IPS-NIHi7 (cell line): ENCODE results near the gene VSNL1.

Experiments used
- DNase-seq: peaks from one replicate; pipeline ENCODE4 v3.0.0; 2012; ENCODE audit warnings: mixed read lengths; ENCODE audit errors: extremely low spot score

VSNL1 gene

GRCh38 chr2:17540093-17540812, at the start of gene VSNL1:
Gene VSNL1 (plus strand): TSS chr2:17540696. CDS start chr2:17592075, 51,379 bp downstream.
- peak; percentile 90 for DNase-seq

- no peak for DNase-seq
These were observed 44.9 kb upstream of the VSNL1 start for GRCh38 chr2:17495590-17495989.

DNA sequence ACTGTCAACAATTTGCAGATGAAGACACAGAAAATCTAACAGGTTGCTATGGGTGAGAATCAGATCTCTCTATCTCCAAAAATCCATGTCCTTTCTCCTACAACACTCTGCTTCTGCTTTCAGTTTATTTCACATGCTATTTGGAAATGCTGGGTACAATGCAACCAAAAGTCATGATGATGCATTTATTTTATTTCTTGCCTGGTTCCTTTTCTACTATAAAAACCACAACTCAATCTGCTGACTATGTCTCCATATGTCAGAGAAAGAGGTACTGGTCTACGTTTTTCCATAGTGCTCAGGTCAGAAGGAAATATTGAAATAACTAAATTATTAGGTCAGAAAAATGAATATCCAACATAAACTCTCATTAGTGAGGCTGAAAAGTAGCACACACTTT, 42.8 kb upstream of the VSNL1 start:
- no peak for DNase-seq

GRCh38 chr2:17506736-17507616, 33.5 kb upstream of the VSNL1 start:
- DNase-seq = no peak

- DNase-seq = no peak
These were observed 24.8 kb upstream of the VSNL1 start for GRCh38 chr2:17515652-17516051.

GRCh38 chr2:17517481-17518211, 22.9 kb upstream of the VSNL1 start:
- no peak for DNase-seq

- peak; percentile 92 for DNase-seq
These were observed 22.0 kb upstream of the VSNL1 start, which contains the start of gene RAD51AP2 for GRCh38 chr2:17518212-17519154. Gene RAD51AP2 (minus strand): TSS chr2:17518440. CDS start chr2:17518415, 25 bp downstream.

DNA sequence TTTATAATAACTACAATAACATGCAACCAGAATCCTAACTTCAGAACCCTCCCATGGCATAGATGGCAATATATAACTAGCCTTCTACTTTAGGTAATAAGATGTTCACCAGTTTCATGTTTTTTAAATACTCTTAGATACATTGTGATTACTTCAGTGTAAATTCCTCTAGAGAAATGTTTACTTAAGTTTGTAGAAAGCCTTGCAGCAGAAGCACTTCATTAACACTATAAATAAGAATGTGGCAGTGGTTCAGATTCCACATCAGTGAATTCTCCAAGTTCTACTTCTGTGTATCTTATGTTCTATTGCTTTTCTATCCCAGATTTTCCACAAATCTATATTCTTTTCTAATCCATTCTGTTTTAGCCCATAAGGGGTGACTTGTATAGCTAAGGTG, 21.0 kb upstream of the VSNL1 start:
- no peak for DNase-seq

DNA sequence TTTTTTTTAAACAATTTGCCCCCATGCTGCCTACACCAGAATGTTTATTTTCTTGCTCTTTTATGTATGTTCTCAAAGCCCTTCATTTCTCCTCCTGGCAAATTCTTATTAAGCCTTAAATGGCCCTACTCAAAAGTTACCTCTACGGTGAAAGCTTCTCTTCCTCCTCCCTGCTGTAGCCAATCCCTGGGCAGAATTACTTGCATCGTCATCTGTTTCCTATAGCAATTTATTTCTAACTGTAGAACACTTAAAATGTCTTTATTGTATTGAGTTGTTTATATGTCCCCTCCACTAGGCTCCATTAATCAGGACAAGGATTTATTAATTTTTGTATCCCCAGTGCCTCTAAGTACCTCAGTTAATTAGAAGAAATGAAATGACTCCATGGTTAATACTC, 19.7 kb upstream of the VSNL1 start:
- no peak for DNase-seq

GRCh38 chr2:17521621-17522020, 18.9 kb upstream of the VSNL1 start:
- no peak for DNase-seq

GRCh38 chr2:17522303-17522702, 18.2 kb upstream of the VSNL1 start:
- no peak for DNase-seq

- DNase-seq = no peak
These were observed 10.7 kb upstream of the VSNL1 start for GRCh38 chr2:17529771-17530170.

- DNase-seq = no peak
These were observed 7.0 kb upstream of the VSNL1 start for GRCh38 chr2:17533546-17533945.

- DNase-seq = no peak
These were observed 4.1 kb upstream of the VSNL1 start for GRCh38 chr2:17536416-17536815.

DNA sequence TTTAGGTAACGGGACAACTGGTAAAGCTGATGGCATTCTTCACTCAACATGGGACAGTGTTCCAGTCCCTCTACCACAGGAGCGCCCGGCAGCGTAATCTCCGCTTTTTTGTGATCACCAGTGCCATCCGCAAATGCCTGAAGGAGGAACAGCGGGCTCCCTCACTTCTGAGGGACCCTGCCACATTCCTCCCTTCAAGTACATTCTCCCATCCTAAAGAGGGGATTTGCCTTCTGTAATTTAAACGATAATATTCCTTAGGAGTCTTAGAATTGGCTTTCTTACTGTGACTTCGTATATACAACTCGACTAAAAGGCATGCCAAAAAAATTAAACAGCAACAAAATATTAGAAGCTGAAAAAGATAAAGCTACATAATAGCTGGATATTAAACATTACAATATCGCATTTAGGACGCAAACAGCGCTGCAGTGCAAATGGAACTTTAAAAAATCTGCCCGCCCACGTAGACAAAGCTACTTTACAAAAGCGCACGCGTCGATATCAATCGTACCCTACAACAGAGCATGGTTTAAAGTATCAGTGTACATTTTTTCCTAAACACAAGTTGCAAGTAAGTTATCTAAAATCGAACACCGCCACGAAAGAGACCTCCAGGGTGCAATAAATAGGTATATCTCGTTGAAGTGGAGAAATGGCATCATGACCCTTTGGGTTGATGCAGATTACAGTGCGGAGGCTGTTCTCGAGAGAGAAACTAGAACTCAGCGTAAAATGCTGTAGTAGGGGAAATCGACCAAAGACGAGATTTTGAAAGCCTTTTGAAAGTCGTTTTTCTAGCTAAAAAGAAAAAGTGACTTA, 2.3 kb upstream of the VSNL1 start:
- peak; percentile 27 for DNase-seq

DNA sequence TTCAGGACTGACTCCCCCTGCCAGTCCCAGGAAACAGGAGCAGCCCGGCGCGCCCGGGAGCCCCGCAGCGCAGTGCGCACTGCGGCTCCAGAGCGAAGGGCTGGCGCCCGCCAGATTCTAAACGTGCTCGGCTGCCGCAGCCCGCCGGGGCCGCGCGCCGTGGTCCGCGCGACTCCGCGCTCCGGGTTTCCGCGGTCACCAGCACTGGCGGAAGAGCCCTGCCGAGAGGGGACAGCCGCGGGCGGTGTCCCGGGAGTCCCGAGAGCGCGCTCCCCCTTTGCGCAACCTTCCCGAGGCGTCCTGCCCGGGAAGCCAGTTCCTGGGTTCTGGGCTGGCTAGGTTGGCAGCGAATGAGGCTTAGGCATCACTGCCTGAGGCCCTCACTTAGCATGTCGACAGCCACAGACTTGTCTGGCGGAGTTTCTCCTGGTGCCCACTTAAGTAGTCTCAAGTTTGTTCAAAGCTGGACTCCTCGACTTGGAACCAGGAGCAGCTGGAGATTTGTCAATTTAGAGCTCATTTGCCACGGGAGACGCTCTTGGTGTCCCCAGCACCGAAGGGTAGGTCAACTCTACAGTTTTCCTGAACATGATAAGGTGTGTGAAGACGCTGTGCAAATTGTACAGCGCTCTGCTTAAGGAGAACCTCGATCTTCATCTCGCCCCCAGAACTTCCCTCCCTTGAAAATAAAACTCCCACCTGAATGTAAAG, 1.5 kb upstream of the VSNL1 start:
- peak; percentile 68 for DNase-seq

- DNase-seq = peak; percentile 22
These were observed 844 bp upstream of the VSNL1 start for GRCh38 chr2:17539611-17540092.

- DNase-seq = no peak
These were observed 476 bp downstream of the VSNL1 start for GRCh38 chr2:17540813-17541530.

DNA sequence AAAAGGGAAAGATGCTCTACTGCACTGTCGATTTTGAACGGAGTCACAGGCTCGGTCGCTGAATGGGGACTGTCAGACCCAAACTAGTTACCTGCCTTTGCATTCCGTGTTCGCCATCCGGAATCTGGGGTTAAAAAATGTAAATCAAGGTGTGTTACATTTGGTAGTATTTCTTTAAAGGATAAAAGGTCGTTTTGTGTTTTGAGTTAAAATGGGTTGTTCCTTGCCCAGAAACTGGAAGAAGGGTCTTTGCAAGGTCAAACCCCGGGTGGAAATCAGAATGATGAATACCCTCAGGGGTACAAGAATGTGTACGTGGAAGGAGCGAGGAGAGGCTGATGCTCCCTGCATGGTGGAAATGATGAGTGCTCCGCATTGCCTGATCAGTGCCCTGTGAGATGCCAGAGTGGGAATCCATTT, 1.0 kb downstream of the VSNL1 start:
- DNase-seq = no peak
